GM21529 (cell line): ENCODE measurements around the gene TEAD1.

ENCODE experiments used
- ATAC-seq: cut with Tn5 transposase; IDR thresholded peaks from one replicate; pipeline ENCODE4 v1.9.1; 2021; ENCODE audit not compliant: unreplicated experiment

Gene TEAD1

GRCh38 chr11:12785901-12786300, 111.7 kb downstream of the TEAD1 start:
- ATAC-seq, result no peak

GRCh38 chr11:12786450-12786849, 112.2 kb downstream of the TEAD1 start:
- no peak for ATAC-seq

GRCh38 chr11:12786891-12787290, 112.7 kb downstream of the TEAD1 start:
- no peak for ATAC-seq

GRCh38 chr11:12787847-12788246, 113.6 kb downstream of the TEAD1 start:
- ATAC-seq, result no peak

- ATAC-seq, result no peak
These were observed 114.8 kb downstream of the TEAD1 start for GRCh38 chr11:12789054-12789453.

GRCh38 chr11:12789596-12790215, 115.5 kb downstream of the TEAD1 start:
- ATAC-seq, result no peak

- no peak for ATAC-seq
These were observed 116.8 kb downstream of the TEAD1 start for GRCh38 chr11:12790861-12791616.

GRCh38 chr11:12792018-12792417, 117.8 kb downstream of the TEAD1 start:
- ATAC-seq, result no peak

- no peak for ATAC-seq
These were observed 118.4 kb downstream of the TEAD1 start for GRCh38 chr11:12792590-12792989.

GRCh38 chr11:12793065-12793464, 118.8 kb downstream of the TEAD1 start:
- no peak for ATAC-seq

- no peak for ATAC-seq
These were observed 119.3 kb downstream of the TEAD1 start for GRCh38 chr11:12793506-12793905.

- ATAC-seq, result no peak
These were observed 120.5 kb downstream of the TEAD1 start for GRCh38 chr11:12794576-12795230.

- no peak for ATAC-seq
These were observed 123.8 kb downstream of the TEAD1 start for GRCh38 chr11:12797996-12798395.

- ATAC-seq, result no peak
These were observed 124.4 kb downstream of the TEAD1 start for GRCh38 chr11:12798609-12799011.

- no peak for ATAC-seq
These were observed 125.2 kb downstream of the TEAD1 start for GRCh38 chr11:12799334-12799835.

GRCh38 chr11:12800032-12800671, 125.9 kb downstream of the TEAD1 start:
- ATAC-seq, result no peak

- ATAC-seq, result no peak
These were observed 126.7 kb downstream of the TEAD1 start for GRCh38 chr11:12800871-12801270.

GRCh38 chr11:12801976-12802375, 127.8 kb downstream of the TEAD1 start:
- no peak for ATAC-seq

GRCh38 chr11:12802418-12803085, 128.3 kb downstream of the TEAD1 start:
- no peak for ATAC-seq

- no peak for ATAC-seq
These were observed 129.0 kb downstream of the TEAD1 start for GRCh38 chr11:12803086-12803826.
